Tibial nerve (tissue), 3 donors: ENCODE data around the gene BCL6.

Experiments used
- POLR2A ChIP-seq, 2 donors: fragments of 450-650 bp; IDR thresholded peaks; one replicate each; pipeline ENCODE4 v1.6.1; 2017; ENCODE audit warnings: antibody characterized with exemption in 2 of 2, mild to moderate bottlenecking in 2 of 2, moderate library complexity in 2 of 2
- TF ChIP-seq, protein P1 (sequence below), 5 experiments: fragments of 200-600 bp in 3 of 5; fragments of 450-650 bp in 2 of 5; sonication (generic) in 3 of 5; IDR thresholded peaks; one replicate each; pipeline ENCODE4 v1.5.1; 2016 to 2019; ENCODE audit warnings: antibody characterized with exemption in 5 of 5, mild to moderate bottlenecking in 3 of 5, moderate library complexity in 2 of 5

DNA sequence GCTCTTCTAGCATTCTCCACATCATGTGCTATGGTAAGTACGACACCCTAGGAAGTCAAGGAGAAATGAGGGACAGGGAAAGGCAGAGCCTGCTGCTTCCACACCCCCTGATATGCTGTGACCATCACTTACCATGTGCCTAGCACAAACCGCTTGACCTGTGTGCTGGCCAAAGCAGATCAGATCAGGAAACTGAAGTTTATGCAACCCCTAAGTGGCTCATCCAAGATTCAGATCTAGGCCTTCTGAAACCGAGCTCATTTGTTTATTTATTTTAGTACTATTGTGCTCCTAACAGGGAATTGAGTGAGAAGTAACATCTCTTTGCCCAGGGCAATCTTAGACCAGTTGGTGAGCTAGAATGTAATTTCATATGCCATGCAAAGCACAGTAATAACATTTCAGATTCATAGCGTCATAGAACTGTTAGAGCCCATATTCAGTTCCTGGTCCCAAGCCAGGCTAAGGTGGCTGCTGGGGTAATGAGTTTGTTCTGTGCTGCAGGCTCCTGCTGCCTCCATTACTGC lies 42.7 kb downstream of the BCL6 start, which contains the start of gene RTP2:
- TF ChIP-seq, protein P1, sequence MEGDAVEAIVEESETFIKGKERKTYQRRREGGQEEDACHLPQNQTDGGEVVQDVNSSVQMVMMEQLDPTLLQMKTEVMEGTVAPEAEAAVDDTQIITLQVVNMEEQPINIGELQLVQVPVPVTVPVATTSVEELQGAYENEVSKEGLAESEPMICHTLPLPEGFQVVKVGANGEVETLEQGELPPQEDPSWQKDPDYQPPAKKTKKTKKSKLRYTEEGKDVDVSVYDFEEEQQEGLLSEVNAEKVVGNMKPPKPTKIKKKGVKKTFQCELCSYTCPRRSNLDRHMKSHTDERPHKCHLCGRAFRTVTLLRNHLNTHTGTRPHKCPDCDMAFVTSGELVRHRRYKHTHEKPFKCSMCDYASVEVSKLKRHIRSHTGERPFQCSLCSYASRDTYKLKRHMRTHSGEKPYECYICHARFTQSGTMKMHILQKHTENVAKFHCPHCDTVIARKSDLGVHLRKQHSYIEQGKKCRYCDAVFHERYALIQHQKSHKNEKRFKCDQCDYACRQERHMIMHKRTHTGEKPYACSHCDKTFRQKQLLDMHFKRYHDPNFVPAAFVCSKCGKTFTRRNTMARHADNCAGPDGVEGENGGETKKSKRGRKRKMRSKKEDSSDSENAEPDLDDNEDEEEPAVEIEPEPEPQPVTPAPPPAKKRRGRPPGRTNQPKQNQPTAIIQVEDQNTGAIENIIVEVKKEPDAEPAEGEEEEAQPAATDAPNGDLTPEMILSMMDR (IDR thresholded peaks at IDR 0.05), result no peak
- TF ChIP-seq POLR2A (IDR thresholded peaks at IDR 0.05), result no peak
